Subcutaneous abdominal adipose tissue (tissue), 5 donors: ENCODE measurements around the gene NKAIN2.
"Not testable (repeated sequence)": the region's sequence is repeated elsewhere in the genome, so short reads cannot be mapped to it uniquely, and the experiment has no call there.

Experiments used
- H3K27ac ChIP-seq: one replicate; pipeline ENCODE4 v1.7.0; 2013; ENCODE audit warnings: low read depth, mild to moderate bottlenecking, inconsistent platforms, low read length, moderate library complexity
- H3K27me3 ChIP-seq, 5 donors: one replicate each; pipeline ENCODE4 v1.7.0; 2013; ENCODE audit warnings: low read length in 5 of 5, inconsistent platforms in 1 of 5; ENCODE audit not compliant: control insufficient read depth in 5 of 5, insufficient read depth in 4 of 5
- H3K36me3 ChIP-seq, 5 donors: one replicate each; pipeline ENCODE4 v1.7.0; 2013; ENCODE audit warnings: low read length in 5 of 5; ENCODE audit not compliant: control insufficient read depth in 5 of 5, insufficient read depth in 5 of 5
- H3K4me1 ChIP-seq, 5 donors: one replicate each; pipeline ENCODE4 v1.7.0; 2013; ENCODE audit warnings: low read length in 5 of 5, mild to moderate bottlenecking in 3 of 5, moderate library complexity in 1 of 5; ENCODE audit not compliant: control insufficient read depth in 5 of 5, insufficient read depth in 5 of 5
- H3K4me3 ChIP-seq, 5 donors: one replicate each; pipeline ENCODE4 v1.7.0; 2013; ENCODE audit warnings: low read length in 5 of 5, low read depth in 1 of 5
- H3K9ac ChIP-seq, 5 donors: one replicate each; pipeline ENCODE4 v1.7.0; 2013; ENCODE audit warnings: low read length in 5 of 5, mild to moderate bottlenecking in 4 of 5, moderate library complexity in 3 of 5
- H3K9me3 ChIP-seq, 5 donors: one replicate each; pipeline ENCODE4 v1.7.0; 2013; ENCODE audit warnings: low read length in 5 of 5; ENCODE audit not compliant: control insufficient read depth in 5 of 5
- donor health status: healthy.
- donor health status: healthy.
- donor health status: healthy.
- donor health status: healthy.
- donor health status: healthy.

NKAIN2 gene

GRCh38 chr6:124443541-124443940, 639.9 kb downstream of the NKAIN2 start:
- no peak overlapping the region for H3K4me3 ChIP-seq
- H3K4me1 ChIP-seq = peaks cover 0 to 6% (median 0%) of the 10 kb centered on the region in 5 donors
- H3K27ac ChIP-seq = no peak overlapping the region
- H3K36me3 ChIP-seq = no peaks in the 10 kb centered on the region
- no peaks in the 10 kb centered on the region for H3K9me3 ChIP-seq
- no peak overlapping the region for H3K9ac ChIP-seq
- no peaks in the 10 kb centered on the region for H3K27me3 ChIP-seq

GRCh38 chr6:124445581-124445980, 641.9 kb downstream of the NKAIN2 start:
- no peak overlapping the region for H3K27ac ChIP-seq
- no peak overlapping the region for H3K9ac ChIP-seq

GRCh38 chr6:124446961-124447360, 643.3 kb downstream of the NKAIN2 start:
- Histone ChIP-seq H3K9me3 (no peaks in the 10 kb centered on the region), H3K4me1 (no peaks in the 10 kb centered on the region)

More at GRCh38 chr6:124445581-124445980, 641.9 kb downstream of the NKAIN2 start:
- no peak overlapping the region for H3K4me3 ChIP-seq
- H3K36me3 ChIP-seq = no peaks in the 10 kb centered on the region
- peaks cover 0 to 6% (median 0%) of the 10 kb centered on the region in 5 donors for H3K4me1 ChIP-seq
- no peaks in the 10 kb centered on the region for H3K9me3 ChIP-seq
- no peaks in the 10 kb centered on the region for H3K27me3 ChIP-seq

DNA sequence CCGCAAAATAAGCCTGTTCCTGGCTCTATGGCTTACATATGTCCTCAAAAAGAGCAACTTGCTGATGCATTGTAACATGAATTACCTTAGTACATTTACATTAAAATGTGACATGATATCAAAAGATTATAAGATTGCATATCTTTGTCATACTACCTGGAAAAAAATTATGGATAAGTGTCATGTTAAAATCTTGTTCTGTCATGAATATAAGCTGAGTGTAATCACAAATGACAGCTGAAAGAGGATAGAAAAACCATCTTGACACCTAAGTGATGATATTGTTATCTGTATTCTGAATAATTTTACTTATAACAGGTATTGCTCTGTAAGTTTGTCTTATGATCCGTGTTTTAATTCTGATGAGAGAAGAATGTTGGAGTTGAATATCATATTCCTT, 655.6 kb downstream of the NKAIN2 start:
- Histone ChIP-seq H3K27ac (no peak overlapping the region), H3K9me3 (peaks cover 0 to 4% (median 0%) of the 10 kb centered on the region in 5 donors), H3K27me3 (no peaks in the 10 kb centered on the region), H3K4me1 (no peaks in the 10 kb centered on the region), H3K36me3 (no peaks in the 10 kb centered on the region), H3K4me3 (no peak overlapping the region), H3K9ac (no peak overlapping the region)

More at GRCh38 chr6:124446961-124447360, 643.3 kb downstream of the NKAIN2 start:
- Histone ChIP-seq H3K4me3 (no peak overlapping the region), H3K27me3 (no peaks in the 10 kb centered on the region), H3K9ac (no peak overlapping the region), H3K27ac (no peak overlapping the region), H3K36me3 (no peaks in the 10 kb centered on the region)

- peaks cover 0 to 4% (median 0%) of the 10 kb centered on the region in 5 donors for H3K9me3 ChIP-seq
- no peaks in the 10 kb centered on the region for H3K36me3 ChIP-seq
- no peak overlapping the region for H3K27ac ChIP-seq
- no peaks in the 10 kb centered on the region for H3K27me3 ChIP-seq
- H3K9ac ChIP-seq = no peak overlapping the region
- H3K4me3 ChIP-seq = no peak overlapping the region
- no peaks in the 10 kb centered on the region for H3K4me1 ChIP-seq
Measured at GRCh38 chr6:124462750-124463149, 659.1 kb downstream of the NKAIN2 start.

GRCh38 chr6:124463271-124463670, 659.6 kb downstream of the NKAIN2 start:
- Histone ChIP-seq H3K27ac (no peak overlapping the region), H3K4me1 (no peaks in the 10 kb centered on the region), H3K9me3 (peaks cover 0 to 4% (median 0%) of the 10 kb centered on the region in 5 donors), H3K36me3 (no peaks in the 10 kb centered on the region), H3K27me3 (no peaks in the 10 kb centered on the region), H3K4me3 (no peak overlapping the region), H3K9ac (no peak overlapping the region)

DNA sequence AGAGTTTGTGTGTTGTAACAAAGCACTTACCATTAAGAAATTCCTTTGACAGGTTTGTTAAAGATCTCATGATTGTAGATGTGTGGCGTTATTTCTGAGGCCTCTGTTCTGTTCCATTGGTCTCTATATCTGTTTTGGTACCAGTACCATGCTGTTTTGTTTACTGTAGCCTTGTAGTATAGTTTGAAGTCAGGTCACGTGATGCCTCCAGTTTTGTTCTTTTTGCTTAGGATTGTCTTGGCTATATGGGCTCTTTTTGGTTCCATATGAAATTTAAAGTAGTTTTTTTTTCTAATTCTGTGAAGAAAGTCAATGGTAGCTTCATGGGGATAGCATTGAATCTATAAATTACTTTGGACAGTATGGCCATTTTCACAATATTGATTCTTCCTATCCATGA, 660.9 kb downstream of the NKAIN2 start:
- not testable (repeated sequence) for H3K27me3 ChIP-seq, H3K4me3 ChIP-seq, H3K27ac ChIP-seq, H3K4me1 ChIP-seq, H3K9me3 ChIP-seq, H3K36me3 ChIP-seq, H3K9ac ChIP-seq

GRCh38 chr6:124466949-124467348, 663.3 kb downstream of the NKAIN2 start:
- Histone ChIP-seq H3K27ac (no peak overlapping the region), H3K9me3 (no peaks in the 10 kb centered on the region), H3K36me3 (no peaks in the 10 kb centered on the region), H3K27me3 (no peaks in the 10 kb centered on the region), H3K4me1 (no peaks in the 10 kb centered on the region), H3K4me3 (no peak overlapping the region), H3K9ac (no peak overlapping the region)

GRCh38 chr6:124467366-124467765, 663.7 kb downstream of the NKAIN2 start:
- no peak overlapping the region for H3K9ac ChIP-seq
- no peaks in the 10 kb centered on the region for H3K36me3 ChIP-seq
- no peak overlapping the region for H3K27ac ChIP-seq
- no peaks in the 10 kb centered on the region for H3K4me1 ChIP-seq
- no peaks in the 10 kb centered on the region for H3K9me3 ChIP-seq
- no peaks in the 10 kb centered on the region for H3K27me3 ChIP-seq
- no peak overlapping the region for H3K4me3 ChIP-seq

GRCh38 chr6:124470803-124471202, 667.1 kb downstream of the NKAIN2 start:
- Histone ChIP-seq H3K36me3 (no peaks in the 10 kb centered on the region), H3K9ac (no peak overlapping the region), H3K27me3 (no peaks in the 10 kb centered on the region), H3K4me1 (no peaks in the 10 kb centered on the region), H3K4me3 (no peak overlapping the region), H3K9me3 (no peaks in the 10 kb centered on the region), H3K27ac (no peak overlapping the region)

- no peak overlapping the region for H3K9ac ChIP-seq
- no peaks in the 10 kb centered on the region for H3K27me3 ChIP-seq
- H3K4me1 ChIP-seq = no peaks in the 10 kb centered on the region
- no peaks in the 10 kb centered on the region for H3K9me3 ChIP-seq
- H3K4me3 ChIP-seq = no peak overlapping the region
- no peaks in the 10 kb centered on the region for H3K36me3 ChIP-seq
- H3K27ac ChIP-seq = no peak overlapping the region
Measured at GRCh38 chr6:124475176-124475575, 671.5 kb downstream of the NKAIN2 start.
